ENCODE results near the gene CAAP1. TPM values are rescaled to one million over a fixed set of nuclear protein-coding genes. Genes with fewer than 3 reads are reported as not detected.

The CAAP1 gene
- total RNA-seq, 4 donors from 2014 or later = 7.5 to 43.2 (median 17.3) TPM

DNA sequence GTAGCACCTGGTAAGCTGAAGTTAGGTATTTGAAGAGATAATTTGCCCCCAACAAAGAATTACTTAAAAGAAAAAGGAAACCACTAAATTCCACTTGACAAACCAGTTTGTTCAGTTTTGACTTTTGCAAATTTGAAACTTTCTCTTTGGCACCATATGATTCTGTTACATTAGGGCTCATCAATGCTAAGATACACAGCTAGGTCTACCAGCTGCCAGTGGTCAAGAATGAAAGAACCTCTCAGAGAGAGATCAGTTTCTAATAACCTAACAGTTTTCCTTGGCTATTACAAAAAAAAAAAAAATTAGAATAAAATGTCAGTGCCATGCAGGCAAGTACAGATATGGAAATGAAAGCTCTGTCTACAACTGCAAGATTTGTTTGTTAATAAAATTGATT lies 92.3 kb downstream of the CAAP1 start:
- TF ChIP-seq POLR2A (IDR thresholded peaks at IDR 0.05) (no peak), EP300 (IDR thresholded peaks at IDR 0.05) (no peak)
- TF ChIP-seq, protein P1, sequence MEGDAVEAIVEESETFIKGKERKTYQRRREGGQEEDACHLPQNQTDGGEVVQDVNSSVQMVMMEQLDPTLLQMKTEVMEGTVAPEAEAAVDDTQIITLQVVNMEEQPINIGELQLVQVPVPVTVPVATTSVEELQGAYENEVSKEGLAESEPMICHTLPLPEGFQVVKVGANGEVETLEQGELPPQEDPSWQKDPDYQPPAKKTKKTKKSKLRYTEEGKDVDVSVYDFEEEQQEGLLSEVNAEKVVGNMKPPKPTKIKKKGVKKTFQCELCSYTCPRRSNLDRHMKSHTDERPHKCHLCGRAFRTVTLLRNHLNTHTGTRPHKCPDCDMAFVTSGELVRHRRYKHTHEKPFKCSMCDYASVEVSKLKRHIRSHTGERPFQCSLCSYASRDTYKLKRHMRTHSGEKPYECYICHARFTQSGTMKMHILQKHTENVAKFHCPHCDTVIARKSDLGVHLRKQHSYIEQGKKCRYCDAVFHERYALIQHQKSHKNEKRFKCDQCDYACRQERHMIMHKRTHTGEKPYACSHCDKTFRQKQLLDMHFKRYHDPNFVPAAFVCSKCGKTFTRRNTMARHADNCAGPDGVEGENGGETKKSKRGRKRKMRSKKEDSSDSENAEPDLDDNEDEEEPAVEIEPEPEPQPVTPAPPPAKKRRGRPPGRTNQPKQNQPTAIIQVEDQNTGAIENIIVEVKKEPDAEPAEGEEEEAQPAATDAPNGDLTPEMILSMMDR (IDR thresholded peaks at IDR 0.05) = no peak
- Histone ChIP-seq H3K4me3 (no peak overlapping the region), H3K27me3 (no peaks in the 10 kb centered on the region), H3K36me3 (no peaks in the 10 kb centered on the region), H3K9me3 (no peaks in the 10 kb centered on the region), H3K4me1 (no peaks in the 10 kb centered on the region), H3K27ac (no peak overlapping the region)
- DNase-seq (ENCODE audit: low spot score in 2 of 2) = no peak

DNA sequence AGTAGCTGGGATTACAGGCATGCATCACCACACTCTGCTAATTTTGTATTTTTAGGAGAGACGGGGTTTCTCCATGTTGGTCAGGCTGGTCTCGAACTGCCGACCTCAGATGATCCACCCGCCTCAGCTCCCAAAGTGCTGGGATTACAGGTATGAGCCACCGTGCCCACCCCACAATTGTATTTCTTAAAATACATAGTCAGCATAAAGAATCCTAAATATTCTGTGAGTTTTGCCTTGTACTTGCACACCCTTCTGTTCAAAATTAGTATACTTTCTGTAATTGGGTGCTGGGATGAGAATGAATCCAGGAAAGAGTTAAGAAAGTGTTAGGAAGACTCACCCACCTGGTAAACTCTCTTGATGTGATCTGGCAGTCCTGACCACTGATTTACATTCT lies 101.3 kb downstream of the CAAP1 start:
- no peak for TF ChIP-seq EP300 (IDR thresholded peaks at IDR 0.05)
- TF ChIP-seq, protein P1 (IDR thresholded peaks at IDR 0.05) = no peak
- WGBS, 2 donors = 91 to 93% methylated on average over 5 of the region's 5 CpGs
- no peak for DNase-seq (ENCODE audit: low spot score in 2 of 2)

More for the DNA sequence above, 101.3 kb downstream of the CAAP1 start:
- H3K27me3 ChIP-seq = no peaks in the 10 kb centered on the region
- no peak overlapping the region for H3K4me3 ChIP-seq
- no peaks in the 10 kb centered on the region for H3K4me1 ChIP-seq
- peaks cover 0 to 8% (median 0%) of the 10 kb centered on the region in 4 donors for H3K9me3 ChIP-seq
- H3K27ac ChIP-seq = no peak overlapping the region
- no peaks in the 10 kb centered on the region for H3K36me3 ChIP-seq

Small RNAs within 50 kb of the gene (small RNA-seq; reads per million reads assigned to genes)
- not detected for gene RF00322
- gene RN7SL100P = not detected

Other genes with a start within 250 kb of the CAAP1 start
- gene PLAA, start 54.4 kb upstream of the CAAP1 start, total RNA-seq = 10 to 100 TPM; 24.3 to 35.2 (median 26.7) TPM
- 10 to 100 TPM; 17.0 to 24.0 (median 22.2) TPM for gene IFT74, start 63.6 kb upstream of the CAAP1 start, total RNA-seq
- not detected for gene LRRC19, start 112.9 kb upstream of the CAAP1 start, total RNA-seq
- 10 to 100 TPM in 3 of 4 donors, 1 to 10 TPM in 1; 9.8 to 20.0 (median 16.7) TPM for gene TEK, start 216.4 kb upstream of the CAAP1 start, total RNA-seq

All from tibial nerve (tissue), 4 donors.